HG03139 (cell line): ENCODE measurements around the gene PI16.
A peak's percentile ranks its signal among the peaks of the same experiment; 100 is the strongest.
"Not testable (repeated sequence)": the region's sequence is repeated elsewhere in the genome, so short reads cannot be mapped to it uniquely, and the experiment has no call there.

Source experiments
- ATAC-seq: cut with Tn5 transposase; IDR thresholded peaks from one replicate; pipeline ENCODE4 v1.9.1; 2021; ENCODE audit not compliant: unreplicated experiment

The PI16 gene

GRCh38 chr6:36971921-36972673 lies 17.6 kb downstream of the PI16 start:
- ATAC-seq: no peak

- no peak for ATAC-seq
Measured at GRCh38 chr6:36973190-36973589, 18.7 kb downstream of the PI16 start.

GRCh38 chr6:36973647-36974046 lies 19.1 kb downstream of the PI16 start:
- no peak for ATAC-seq

- no peak for ATAC-seq
Measured at GRCh38 chr6:36975231-36976006, 20.9 kb downstream of the PI16 start.

- no peak for ATAC-seq
Measured at GRCh38 chr6:36976007-36976264, 21.4 kb downstream of the PI16 start.

GRCh38 chr6:36976509-36976908 lies 22.0 kb downstream of the PI16 start:
- ATAC-seq: no peak

- ATAC-seq: no peak
Measured at GRCh38 chr6:36976931-36977330, 22.4 kb downstream of the PI16 start.

GRCh38 chr6:36977470-36977941 lies 23.0 kb downstream of the PI16 start:
- no peak for ATAC-seq

- no peak for ATAC-seq
Measured at GRCh38 chr6:36978421-36979346, 24.1 kb downstream of the PI16 start.

GRCh38 chr6:36979347-36979742 lies 24.8 kb downstream of the PI16 start:
- ATAC-seq: no peak

- ATAC-seq: no peak
Measured at GRCh38 chr6:36980129-36980528, 25.6 kb downstream of the PI16 start.

GRCh38 chr6:36980876-36981619 lies 26.5 kb downstream of the PI16 start:
- ATAC-seq: no peak

- no peak for ATAC-seq
Measured at GRCh38 chr6:36983538-36983937, 29.0 kb downstream of the PI16 start.

- ATAC-seq: no peak
Measured at GRCh38 chr6:36984581-36985416, 30.3 kb downstream of the PI16 start.

GRCh38 chr6:36985417-36985807 lies 30.9 kb downstream of the PI16 start:
- no peak for ATAC-seq

- peak; percentile 80 for ATAC-seq
Measured at GRCh38 chr6:36985808-36986703, 31.5 kb downstream of the PI16 start, which contains the start of gene MTCH1. Gene MTCH1, minus strand, starts transcription at chr6:36986196. Its CDS starts 23 bp downstream, at chr6:36986173.

- no peak for ATAC-seq
Measured at GRCh38 chr6:36986704-36987047, 32.1 kb downstream of the PI16 start.

- ATAC-seq: no peak
Measured at GRCh38 chr6:36989264-36989663, 34.7 kb downstream of the PI16 start.

GRCh38 chr6:36990401-36990800 lies 35.9 kb downstream of the PI16 start:
- not testable (repeated sequence) for ATAC-seq
